HCT116 (cell line): ENCODE data around the gene LRRC3B. TPM values are rescaled to one million over a fixed set of nuclear protein-coding genes. Genes with fewer than 3 reads are reported as not detected.

ENCODE experiments used
- ATAC-seq: fragments of 200-7000 bp; cut with Tn5 transposase; 2 replicates; pipeline ENCODE4 v1.9.1; 2020; ENCODE audit warnings: mild to moderate bottlenecking, moderate library complexity
- BruUV-seq: library from RNA; stranded (reverse); fragments of 400-500 nt; replicated peaks from 2 replicates; lab custom pipeline; 2021; lab: Mats Ljungman, UMichigan
- CTCF ChIA-PET: fragments of 300-600 bp; sonication (Branson Sonifier 250); formaldehyde crosslinking; loops from one replicate; lab custom pipeline; 2021; ENCODE audit warnings: antibody characterized with exemption; lab: Charles Lee
- POLR2A ChIA-PET: fragments of 300-600, 350-600 bp; sonication (Branson Sonifier 250); formaldehyde crosslinking; loops from one replicate; lab custom pipeline; 2021; ENCODE audit warnings: antibody characterized with exemption; lab: Charles Lee
- RAD21 ChIA-PET, 2 experiments: fragments of 300-600 bp; sonication (Branson Sonifier 250); formaldehyde crosslinking; loops; one replicate each; lab custom pipeline; 2023; ENCODE audit warnings: low total read pairs in 2 of 2; ENCODE audit not compliant: uncharacterized antibody in 2 of 2, unreplicated experiment in 2 of 2, low non-redundant PET in 1 of 2; lab: Charles Lee
- DNase-seq: peaks from one replicate; pipeline ENCODE4 v3.0.0-alpha.2; 2010; ENCODE audit warnings: low read depth, low spot score
- H2AFZ ChIP-seq: fragments of 200-600 bp; shearing (Covaris generic), sonication (generic); 2 replicates; pipeline ENCODE4 v1.6.1; 2017; ENCODE audit warnings: low read depth, mixed run types, mixed read lengths, antibody characterized with exemption, low read length; ENCODE audit not compliant: poor library complexity, severe bottlenecking
- H3K27ac ChIP-seq: 2 replicates; pipeline ENCODE4 v1.5.1; 2012; ENCODE audit warnings: low read depth, low read length
- H3K27me3 ChIP-seq: fragments of 200-600 bp; sonication (generic); 2 replicates; pipeline ENCODE4 v1.6.1; 2016; ENCODE audit warnings: mixed run types, low read length, mixed read lengths; ENCODE audit not compliant: insufficient read depth
- H3K36me3 ChIP-seq, 2 experiments: fragments of 200-500 bp in 1 of 2; fragments of 200-600 bp in 1 of 2; sonication (Bioruptor generic) in 1 of 2; sonication (generic) in 1 of 2; 2 replicates each; pipeline versions ENCODE4 v1.5.1 to v1.6.1; 2014 to 2016; ENCODE audit warnings: low read length in 2 of 2, inconsistent platforms in 1 of 2, mixed read lengths in 1 of 2, mixed run types in 1 of 2; ENCODE audit not compliant: insufficient read depth in 2 of 2, control insufficient read depth in 1 of 2
- H3K4me1 ChIP-seq, 2 experiments: fragments of 200-600 bp in 1 of 2; sonication (generic) in 1 of 2; 2 replicates each; pipeline versions ENCODE4 v1.5.1 to v1.6.1; 2012 to 2017; ENCODE audit warnings: low read length in 2 of 2, inconsistent platforms in 1 of 2, mild to moderate bottlenecking in 1 of 2, mixed read lengths in 1 of 2, mixed run types in 1 of 2, moderate library complexity in 1 of 2; ENCODE audit not compliant: insufficient read depth in 2 of 2, control insufficient read depth in 1 of 2
- H3K4me2 ChIP-seq: fragments of 200-600 bp; sonication (generic); 2 replicates; pipeline ENCODE4 v1.6.1; 2017; ENCODE audit warnings: mixed run types, low read length, mixed read lengths
- H3K4me3 ChIP-seq, 2 experiments: fragments of 200-600 bp in 1 of 2; sonication (generic) in 1 of 2; replicated peaks in 1 of 2; 2 replicates each; pipeline ENCODE4 v1.5.1; 2011 to 2016; ENCODE audit warnings: low read length in 2 of 2, control low read depth in 1 of 2, low read depth in 1 of 2, mild to moderate bottlenecking in 1 of 2, mixed read lengths in 1 of 2, mixed run types in 1 of 2
- H3K79me2 ChIP-seq: fragments of 200-600 bp; sonication (generic); 2 replicates; pipeline ENCODE4 v1.6.1; 2017; ENCODE audit warnings: mild to moderate bottlenecking, mixed run types, low read length, moderate library complexity, mixed read lengths; ENCODE audit not compliant: insufficient read depth
- H3K9ac ChIP-seq: fragments of 200-600 bp; sonication (generic); 2 replicates; pipeline ENCODE4 v1.6.1; 2016; ENCODE audit warnings: low read length, mixed read lengths
- H3K9me2 ChIP-seq: fragments of 200-600 bp; sonication (generic), shearing (Covaris generic); 2 replicates; pipeline ENCODE4 v1.6.1; 2017; ENCODE audit warnings: mixed run types, mild to moderate bottlenecking, moderate library complexity; ENCODE audit not compliant: insufficient read depth
- H3K9me3 ChIP-seq, 2 experiments: fragments of 200-500 bp in 1 of 2; fragments of 200-600 bp in 1 of 2; sonication (Bioruptor generic) in 1 of 2; sonication (generic) in 1 of 2; 2 replicates each; pipeline ENCODE4 v1.6.1; 2014 to 2017; ENCODE audit warnings: low read length in 2 of 2, mixed read lengths in 2 of 2, inconsistent platforms in 1 of 2, low read depth in 1 of 2, mild to moderate bottlenecking in 1 of 2, mixed run types in 1 of 2, moderate library complexity in 1 of 2; ENCODE audit not compliant: control insufficient read depth in 1 of 2, insufficient read depth in 1 of 2
- H4K20me1 ChIP-seq: fragments of 200-600 bp; sonication (generic), shearing (Covaris generic); 2 replicates; pipeline ENCODE4 v1.6.1; 2017; ENCODE audit warnings: mixed run types, mild to moderate bottlenecking, moderate library complexity; ENCODE audit not compliant: insufficient read depth
- CBX3 ChIP-seq: IDR thresholded peaks from 2 replicates; pipeline ENCODE4 v1.6.1; 2012; ENCODE audit warnings: low read depth
- CEBPB ChIP-seq: IDR thresholded peaks from 2 replicates; pipeline ENCODE4 v1.6.1; 2012; ENCODE audit warnings: low read depth
- CTCF ChIP-seq, 3 experiments: fragments of 200-600 bp in 1 of 3; sonication (generic) in 1 of 3; IDR thresholded peaks in 2 of 3; conservative IDR thresholded peaks in 1 of 3; 2 replicates each; pipeline ENCODE4 v1.5.1; 2012 to 2017; ENCODE audit warnings: low read depth in 2 of 3, low read length in 2 of 3, antibody characterized with exemption in 1 of 3, borderline replicate concordance in 1 of 3, control low read depth in 1 of 3, mild to moderate bottlenecking in 1 of 3, mixed read lengths in 1 of 3, mixed run types in 1 of 3, moderate library complexity in 1 of 3; ENCODE audit not compliant: insufficient read depth in 1 of 3
- EGR1 ChIP-seq: IDR thresholded peaks from 2 replicates; pipeline ENCODE4 v1.6.1; 2012; ENCODE audit warnings: low read depth
- EZH2phosphoT487 ChIP-seq: fragments of 200-600 bp; IDR thresholded peaks from 2 replicates; pipeline ENCODE4 v1.6.1; 2018; ENCODE audit warnings: antibody characterized with exemption, borderline replicate concordance
- JUND ChIP-seq: IDR thresholded peaks from 2 replicates; pipeline ENCODE4 v1.6.1; 2012
- POLR2A ChIP-seq: IDR thresholded peaks from 2 replicates; pipeline ENCODE4 v1.7.0; 2011; ENCODE audit warnings: borderline replicate concordance; ENCODE audit not compliant: insufficient read depth, insufficient read length; ENCODE audit errors: extremely low read depth
- POLR2AphosphoS5 ChIP-seq: IDR thresholded peaks from 2 replicates; pipeline ENCODE4 v1.6.1; 2011; ENCODE audit warnings: mild to moderate bottlenecking, low read depth, low read length, moderate library complexity
- RAD21 ChIP-seq: IDR thresholded peaks from 2 replicates; pipeline ENCODE4 v1.6.1; 2012; ENCODE audit warnings: low read depth, mild to moderate bottlenecking
- SP1 ChIP-seq: IDR thresholded peaks from 2 replicates; pipeline ENCODE4 v1.6.1; 2012; ENCODE audit warnings: low read depth
- SRF ChIP-seq: IDR thresholded peaks from 2 replicates; pipeline ENCODE4 v1.6.1; 2012; ENCODE audit warnings: low read depth
- TCF7L2 ChIP-seq: IDR thresholded peaks from 2 replicates; pipeline ENCODE4 v1.7.0; 2011; ENCODE audit warnings: borderline replicate concordance, inconsistent platforms; ENCODE audit not compliant: insufficient read depth, insufficient read length; ENCODE audit errors: extremely low read depth
- YY1 ChIP-seq: IDR thresholded peaks from 2 replicates; pipeline ENCODE4 v1.6.1; 2011; ENCODE audit warnings: low read length, low read depth, moderate library complexity, mild to moderate bottlenecking; ENCODE audit not compliant: insufficient replicate concordance; ENCODE audit errors: extremely low read depth
- ZNF274 ChIP-seq: fragments of 200-500 bp; sonication (Bioruptor generic); IDR thresholded peaks from 2 replicates; pipeline ENCODE4 v1.6.1; 2014; ENCODE audit warnings: mild to moderate bottlenecking, low read depth, low read length, inconsistent platforms
- intact Hi-C: fragments of 100-400 bp; cut with micrococcal nuclease; formaldehyde crosslinking; loops from 2 replicates; pipeline ENCODE4 v1.10.0; 2022
- total RNA-seq: library from RNA; stranded (reverse); gene quantifications from one replicate; pipeline ENCODE4 v1.2.1, GENCODE V29; 2021; ENCODE audit not compliant: unreplicated experiment
- TF ChIP-seq, protein P1 (sequence below): IDR thresholded peaks from 2 replicates; pipeline ENCODE4 v1.6.1; 2011; ENCODE audit warnings: mild to moderate bottlenecking, low read length, moderate library complexity; ENCODE audit not compliant: insufficient replicate concordance; ENCODE audit errors: extremely low read depth
- TF ChIP-seq, protein P2 (sequence below): IDR thresholded peaks from 2 replicates; pipeline ENCODE4 v1.6.1; 2012

LRRC3B gene
- total RNA-seq, 1 experiment from 2014 or later, result not detected

GRCh38 chr3:26638113-26638512, 15.5 kb downstream of the LRRC3B start:
- no peak for ATAC-seq
- BruUV-seq, result no TSS peak
- H3K27me3 ChIP-seq, result no peaks in the 10 kb centered on the region

More at GRCh38 chr3:26638113-26638512, 15.5 kb downstream of the LRRC3B start:
- Histone ChIP-seq H3K4me1 (no peaks in the 10 kb centered on the region), H3K36me3 (no peaks in the 10 kb centered on the region), H3K9me2 (no peaks in the 10 kb centered on the region), H3K79me2 (no peaks in the 10 kb centered on the region), H2AFZ (no peak overlapping the region), H3K4me2 (no peak overlapping the region), H3K27ac (no peak overlapping the region), H4K20me1 (no peaks in the 10 kb centered on the region), H3K9me3 (no peaks in the 10 kb centered on the region), H3K4me3 (no peak overlapping the region), H3K9ac (no peak overlapping the region)
- ChIA-PET POLR2A (no interaction called here), CTCF (no interaction called here), RAD21 (no interaction called here)
- TF ChIP-seq CTCF (IDR thresholded peaks at IDR 0.05 in 2 of 3, conservative IDR thresholded peaks at IDR 0.05 in 1 of 3; ENCODE audit: borderline replicate concordance in 1 of 3, insufficient read depth in 1 of 3, low read depth in 2 of 3, low read length in 2 of 3), result no peak
- TF ChIP-seq POLR2AphosphoS5, result no peak
- TF ChIP-seq RAD21, result no peak
- TF ChIP-seq EZH2phosphoT487, result no peak
- TF ChIP-seq, protein P1, sequence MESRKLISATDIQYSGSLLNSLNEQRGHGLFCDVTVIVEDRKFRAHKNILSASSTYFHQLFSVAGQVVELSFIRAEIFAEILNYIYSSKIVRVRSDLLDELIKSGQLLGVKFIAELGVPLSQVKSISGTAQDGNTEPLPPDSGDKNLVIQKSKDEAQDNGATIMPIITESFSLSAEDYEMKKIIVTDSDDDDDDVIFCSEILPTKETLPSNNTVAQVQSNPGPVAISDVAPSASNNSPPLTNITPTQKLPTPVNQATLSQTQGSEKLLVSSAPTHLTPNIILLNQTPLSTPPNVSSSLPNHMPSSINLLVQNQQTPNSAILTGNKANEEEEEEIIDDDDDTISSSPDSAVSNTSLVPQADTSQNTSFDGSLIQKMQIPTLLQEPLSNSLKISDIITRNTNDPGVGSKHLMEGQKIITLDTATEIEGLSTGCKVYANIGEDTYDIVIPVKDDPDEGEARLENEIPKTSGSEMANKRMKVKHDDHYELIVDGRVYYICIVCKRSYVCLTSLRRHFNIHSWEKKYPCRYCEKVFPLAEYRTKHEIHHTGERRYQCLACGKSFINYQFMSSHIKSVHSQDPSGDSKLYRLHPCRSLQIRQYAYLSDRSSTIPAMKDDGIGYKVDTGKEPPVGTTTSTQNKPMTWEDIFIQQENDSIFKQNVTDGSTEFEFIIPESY, result no peak
- TF ChIP-seq CBX3, result no peak
- no peak for TF ChIP-seq ZNF274
- TF ChIP-seq CEBPB, result no peak
- no peak for TF ChIP-seq POLR2A
- TF ChIP-seq, protein P2, sequence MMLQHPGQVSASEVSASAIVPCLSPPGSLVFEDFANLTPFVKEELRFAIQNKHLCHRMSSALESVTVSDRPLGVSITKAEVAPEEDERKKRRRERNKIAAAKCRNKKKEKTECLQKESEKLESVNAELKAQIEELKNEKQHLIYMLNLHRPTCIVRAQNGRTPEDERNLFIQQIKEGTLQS, result no peak
- no peak for TF ChIP-seq SRF
- no peak for TF ChIP-seq TCF7L2
- no peak for TF ChIP-seq JUND
- no peak for TF ChIP-seq EGR1
- TF ChIP-seq YY1, result no peak
- no peak for TF ChIP-seq SP1
- intact Hi-C loops, result no loop called here
- DNase-seq, result no peak
